GM23338 (cell line): Measurements from ENCODE around the gene ROBO1. TPM values are rescaled to one million over a fixed set of nuclear protein-coding genes. Genes with fewer than 3 reads are reported as not detected.

Experiments used
- ATAC-seq: fragments of 200-7000 bp; cut with Tn5 transposase; 3 replicates; pipeline ENCODE4 v1.9.1; 2020
- DNase-seq: peaks from one replicate; pipeline ENCODE4 v3.0.0-alpha.2; 2015; ENCODE audit warnings: low spot score
- H2AFZ ChIP-seq: fragments of 200-600 bp; sonication (generic); 2 replicates; pipeline ENCODE4 v1.8.0; 2016; ENCODE audit warnings: antibody characterized with exemption, mild to moderate bottlenecking, moderate library complexity
- H3F3A ChIP-seq: fragments of 200-600 bp; sonication (generic); replicated peaks from 2 replicates; pipeline ENCODE4 v1.8.0; 2017; ENCODE audit warnings: antibody characterized with exemption, mixed run types, low read depth
- H3K27ac ChIP-seq: fragments of 200-600 bp; sonication (generic); 2 replicates; pipeline ENCODE4 v1.6.1; 2016; ENCODE audit warnings: low read depth
- H3K27me3 ChIP-seq: fragments of 200-600 bp; sonication (generic); 2 replicates; pipeline ENCODE4 v1.8.0; 2016; ENCODE audit warnings: mild to moderate bottlenecking, mixed run types, moderate library complexity; ENCODE audit not compliant: insufficient read depth
- H3K36me3 ChIP-seq: fragments of 200-600 bp; sonication (generic); 2 replicates; pipeline ENCODE4 v1.8.0; 2016; ENCODE audit warnings: mild to moderate bottlenecking; ENCODE audit not compliant: insufficient read depth
- H3K4me1 ChIP-seq: fragments of 200-600 bp; sonication (generic); 2 replicates; pipeline ENCODE4 v1.8.0; 2016; ENCODE audit warnings: mild to moderate bottlenecking, moderate library complexity; ENCODE audit not compliant: insufficient read depth
- H3K4me2 ChIP-seq: fragments of 200-600 bp; sonication (generic); 2 replicates; pipeline ENCODE4 v1.7.1; 2017; ENCODE audit warnings: mixed run types
- H3K4me3 ChIP-seq: fragments of 200-600 bp; sonication (generic); 2 replicates; pipeline ENCODE4 v1.6.1; 2016; ENCODE audit warnings: mixed run types
- H3K79me2 ChIP-seq: fragments of 200-600 bp; sonication (generic); replicated peaks from 2 replicates; pipeline ENCODE4 v1.8.0; 2017; ENCODE audit warnings: mild to moderate bottlenecking; ENCODE audit not compliant: insufficient read depth
- H3K9me2 ChIP-seq: fragments of 200-600 bp; sonication (generic); 2 replicates; pipeline ENCODE4 v1.8.0; 2017; ENCODE audit not compliant: insufficient read depth
- H4K20me1 ChIP-seq: fragments of 200-600 bp; sonication (generic); replicated peaks from 2 replicates; pipeline ENCODE4 v1.8.0; 2017; ENCODE audit warnings: mild to moderate bottlenecking; ENCODE audit not compliant: insufficient read depth
- H3K27ac Mint-ChIP-seq: 2 replicates; pipeline ENCODE4 v1.8.0; 2020; ENCODE audit warnings: inconsistent platforms, mild to moderate bottlenecking, moderate library complexity, mixed read lengths
- H3K27me3 Mint-ChIP-seq: 3 replicates; pipeline ENCODE4 v1.8.0; 2022; ENCODE audit warnings: low read depth, mild to moderate bottlenecking, moderate library complexity, mixed read lengths, inconsistent platforms; ENCODE audit not compliant: insufficient read depth, poor library complexity
- H3K36me3 Mint-ChIP-seq: 3 replicates; pipeline ENCODE4 v1.8.0; 2021; ENCODE audit warnings: low read depth, mild to moderate bottlenecking, inconsistent platforms, moderate library complexity, mixed read lengths
- H3K4me1 Mint-ChIP-seq: 3 replicates; pipeline ENCODE4 v1.8.0; 2020; ENCODE audit warnings: mild to moderate bottlenecking, inconsistent platforms, mixed read lengths
- H3K4me3 Mint-ChIP-seq: 3 replicates; pipeline ENCODE4 v1.8.0; 2021; ENCODE audit warnings: moderate library complexity, mild to moderate bottlenecking, inconsistent platforms, mixed read lengths
- H3K9me3 Mint-ChIP-seq: 3 replicates; pipeline ENCODE4 v1.8.0; 2020; ENCODE audit warnings: moderate library complexity, mild to moderate bottlenecking, inconsistent platforms, mixed read lengths
- EZH2 ChIP-seq: fragments of 200-600 bp; sonication (generic); IDR thresholded peaks from one replicate; pipeline ENCODE4 v1.8.0; 2017; ENCODE audit warnings: antibody characterized with exemption, mild to moderate bottlenecking, low read depth; ENCODE audit not compliant: unreplicated experiment
- JUNB ChIP-seq: IDR thresholded peaks from one replicate; pipeline ENCODE4 v1.6.1; 2016; ENCODE audit warnings: antibody characterized with exemption; ENCODE audit not compliant: unreplicated experiment
- ZNF114 ChIP-seq: fragments of 250-450 bp; sonication (Bioruptor Pico); IDR thresholded peaks from 2 replicates; pipeline ENCODE4 v1.5.0; 2020; ENCODE audit warnings: mild to moderate bottlenecking, moderate library complexity
- ZNF462 ChIP-seq: fragments of 250-450 bp; sonication (Bioruptor Pico); IDR thresholded peaks from 2 replicates; pipeline ENCODE4 v1.5.0; 2020; ENCODE audit warnings: mild to moderate bottlenecking, moderate library complexity
- polyA plus RNA-seq: library from polyadenylated mRNA; unstranded; fragments of >200 nt; fragmentation: Nextera tagmentation; extraction: Ambion mirVana; gene quantifications from 2 replicates; pipeline ENCODE4 v1.2.1, GENCODE V29; 2016
- total RNA-seq: library from RNA; depleted of rRNA; stranded (reverse); fragments of >200 nt; shearing (Covaris generic); gene quantifications from 2 replicates; pipeline ENCODE4 v1.2.3, GENCODE V29; 2014
- TF ChIP-seq, protein P1 (sequence below), 2 experiments: fragments of 200-600 bp in 1 of 2; sonication (generic) in 1 of 2; conservative IDR thresholded peaks; 2 replicates each; pipeline versions ENCODE4 v1.5.1 to v1.6.1; 2016 to 2017; ENCODE audit warnings: antibody characterized with exemption in 2 of 2, low read depth in 2 of 2, mild to moderate bottlenecking in 2 of 2, moderate library complexity in 1 of 2

Gene ROBO1
- total and polyA plus RNA-seq, 2 experiments from 2014 or later, result 19.2 to 78.3 TPM

- Histone ChIP-seq H4K20me1 (no peaks in the 10 kb centered on the region), H3K4me2 (no peak overlapping the region), H3K79me2 (peaks cover 7% of the 10 kb centered on the region), H3K4me1 (0 out of 2 replicates have a peak, but pooled peaks cover 5% of the 10 kb centered on the region), H3F3A (no peaks in the 10 kb centered on the region), H2AFZ (no peak overlapping the region), H3K36me3 (no peaks in the 10 kb centered on the region), H3K27me3 (no peaks in the 10 kb centered on the region), H3K4me3 (no peak overlapping the region), H3K27ac (no peak overlapping the region), H3K9me2 (no peaks in the 10 kb centered on the region)
- peaks cover 10% of the 10 kb centered on the region; the same call in 2 of the 3 replicates for H3K4me1 Mint-ChIP-seq
- ATAC-seq (no peak), DNase-seq (no peak)
- no peak overlapping the region for H3K27ac Mint-ChIP-seq
- H3K27me3 Mint-ChIP-seq, result no peaks in the 10 kb centered on the region
- no peaks in the 10 kb centered on the region for H3K9me3 Mint-ChIP-seq
- H3K4me3 Mint-ChIP-seq, result no peak overlapping the region
- peaks cover 7% of the 10 kb centered on the region; the same call in 1 of the 3 replicates for H3K36me3 Mint-ChIP-seq
- TF ChIP-seq JUNB, result no peak
- no peak for TF ChIP-seq EZH2
Observed at GRCh38 chr3:78809966-78810365, 957.8 kb downstream of the ROBO1 start.

- Histone ChIP-seq H3F3A (no peaks in the 10 kb centered on the region), H3K4me1 (peaks cover 40% of the 10 kb centered on the region), H3K79me2 (peaks cover 18% of the 10 kb centered on the region), H3K27ac (no peak overlapping the region), H3K4me3 (no peak overlapping the region), H3K36me3 (no peaks in the 10 kb centered on the region), H4K20me1 (no peaks in the 10 kb centered on the region), H3K27me3 (no peaks in the 10 kb centered on the region), H3K9me2 (0 out of 2 replicates have a peak, but pooled peaks cover 5% of the 10 kb centered on the region), H3K4me2 (no peak overlapping the region), H2AFZ (no peak overlapping the region)
- H3K4me3 Mint-ChIP-seq, result no peak overlapping the region
- TF ChIP-seq, protein P1, sequence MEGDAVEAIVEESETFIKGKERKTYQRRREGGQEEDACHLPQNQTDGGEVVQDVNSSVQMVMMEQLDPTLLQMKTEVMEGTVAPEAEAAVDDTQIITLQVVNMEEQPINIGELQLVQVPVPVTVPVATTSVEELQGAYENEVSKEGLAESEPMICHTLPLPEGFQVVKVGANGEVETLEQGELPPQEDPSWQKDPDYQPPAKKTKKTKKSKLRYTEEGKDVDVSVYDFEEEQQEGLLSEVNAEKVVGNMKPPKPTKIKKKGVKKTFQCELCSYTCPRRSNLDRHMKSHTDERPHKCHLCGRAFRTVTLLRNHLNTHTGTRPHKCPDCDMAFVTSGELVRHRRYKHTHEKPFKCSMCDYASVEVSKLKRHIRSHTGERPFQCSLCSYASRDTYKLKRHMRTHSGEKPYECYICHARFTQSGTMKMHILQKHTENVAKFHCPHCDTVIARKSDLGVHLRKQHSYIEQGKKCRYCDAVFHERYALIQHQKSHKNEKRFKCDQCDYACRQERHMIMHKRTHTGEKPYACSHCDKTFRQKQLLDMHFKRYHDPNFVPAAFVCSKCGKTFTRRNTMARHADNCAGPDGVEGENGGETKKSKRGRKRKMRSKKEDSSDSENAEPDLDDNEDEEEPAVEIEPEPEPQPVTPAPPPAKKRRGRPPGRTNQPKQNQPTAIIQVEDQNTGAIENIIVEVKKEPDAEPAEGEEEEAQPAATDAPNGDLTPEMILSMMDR (conservative IDR thresholded peaks at IDR 0.05; ENCODE audit: low read depth in 2 of 2), result no peak
- TF ChIP-seq JUNB, result no peak
- peaks cover 29% of the 10 kb centered on the region for H3K4me1 Mint-ChIP-seq
- ATAC-seq (no peak), DNase-seq (no peak)
- no peaks in the 10 kb centered on the region for H3K9me3 Mint-ChIP-seq
- H3K36me3 Mint-ChIP-seq, result peaks cover 5% of the 10 kb centered on the region; the same call in 1 of the 3 replicates
- no peaks in the 10 kb centered on the region for H3K27me3 Mint-ChIP-seq
- peak overlapping the region; percentile 89 for H3K27ac Mint-ChIP-seq
Observed at GRCh38 chr3:78804251-78805037, 963.4 kb downstream of the ROBO1 start.

DNA sequence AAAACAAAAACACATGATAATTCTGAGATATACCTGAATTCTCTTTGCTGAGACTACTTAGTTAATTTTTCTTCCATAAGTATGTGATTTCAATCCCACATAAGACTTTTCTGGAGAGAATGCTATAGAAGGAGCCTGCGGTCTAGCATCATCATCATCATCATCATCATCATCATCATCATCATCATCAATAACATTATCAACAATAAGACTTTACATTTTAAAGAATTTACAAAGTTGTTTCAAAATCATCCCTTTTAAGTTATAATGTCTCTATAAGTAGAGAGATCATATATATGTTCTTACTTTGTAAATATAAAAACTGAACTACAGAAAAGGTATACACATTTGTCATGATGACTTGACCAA lies 965.3 kb downstream of the ROBO1 start:
- Histone ChIP-seq H3F3A (no peaks in the 10 kb centered on the region), H3K9me2 (0 out of 2 replicates have a peak, but pooled peaks cover 5% of the 10 kb centered on the region), H3K4me1 (peaks cover 40% of the 10 kb centered on the region), H3K79me2 (peaks cover 21% of the 10 kb centered on the region), H2AFZ (no peak overlapping the region), H3K4me2 (peak overlapping the region; percentile 40), H3K27me3 (no peaks in the 10 kb centered on the region), H3K27ac (peak overlapping the region; percentile 16; the same call in 1 of the 2 replicates), H3K36me3 (no peaks in the 10 kb centered on the region), H4K20me1 (no peaks in the 10 kb centered on the region), H3K4me3 (no peak overlapping the region)
- H3K36me3 Mint-ChIP-seq, result no peaks in the 10 kb centered on the region
- H3K27ac Mint-ChIP-seq, result peak overlapping the region; percentile 91
- H3K9me3 Mint-ChIP-seq, result no peaks in the 10 kb centered on the region
- H3K27me3 Mint-ChIP-seq, result no peaks in the 10 kb centered on the region
- peaks cover 29% of the 10 kb centered on the region for H3K4me1 Mint-ChIP-seq
- ATAC-seq (no peak), DNase-seq (no peak)
- H3K4me3 Mint-ChIP-seq, result no peak overlapping the region
- TF ChIP-seq ZNF114 (CRISPR knock-in tag), result no peak
- TF ChIP-seq ZNF462 (CRISPR knock-in tag), result no peak
